ENCODE measurements around the gene ULK4.

- TF ChIP-seq, protein P1, sequence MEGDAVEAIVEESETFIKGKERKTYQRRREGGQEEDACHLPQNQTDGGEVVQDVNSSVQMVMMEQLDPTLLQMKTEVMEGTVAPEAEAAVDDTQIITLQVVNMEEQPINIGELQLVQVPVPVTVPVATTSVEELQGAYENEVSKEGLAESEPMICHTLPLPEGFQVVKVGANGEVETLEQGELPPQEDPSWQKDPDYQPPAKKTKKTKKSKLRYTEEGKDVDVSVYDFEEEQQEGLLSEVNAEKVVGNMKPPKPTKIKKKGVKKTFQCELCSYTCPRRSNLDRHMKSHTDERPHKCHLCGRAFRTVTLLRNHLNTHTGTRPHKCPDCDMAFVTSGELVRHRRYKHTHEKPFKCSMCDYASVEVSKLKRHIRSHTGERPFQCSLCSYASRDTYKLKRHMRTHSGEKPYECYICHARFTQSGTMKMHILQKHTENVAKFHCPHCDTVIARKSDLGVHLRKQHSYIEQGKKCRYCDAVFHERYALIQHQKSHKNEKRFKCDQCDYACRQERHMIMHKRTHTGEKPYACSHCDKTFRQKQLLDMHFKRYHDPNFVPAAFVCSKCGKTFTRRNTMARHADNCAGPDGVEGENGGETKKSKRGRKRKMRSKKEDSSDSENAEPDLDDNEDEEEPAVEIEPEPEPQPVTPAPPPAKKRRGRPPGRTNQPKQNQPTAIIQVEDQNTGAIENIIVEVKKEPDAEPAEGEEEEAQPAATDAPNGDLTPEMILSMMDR (IDR thresholded peaks at IDR 0.05; ENCODE audit: insufficient read depth, low read length, poor library complexity, severe bottlenecking) = no peak
- TF ChIP-seq EZH2phosphoT487 (conservative IDR thresholded peaks at IDR 0.05; ENCODE audit: low read length) = no peak
These were observed 763.9 kb downstream of the ULK4 start for GRCh38 chr3:41198046-41198445.

Measured in SU-DHL-6 (cell line).